Gastroesophageal sphincter (tissue), 3 donors: ENCODE results near the gene EBP.

Experiments
- CTCF ChIP-seq, 4 experiments: fragments of 200-600 bp in 2 of 4; fragments of 450-650 bp in 2 of 4; sonication (generic) in 1 of 4; IDR thresholded peaks; one replicate each; pipeline ENCODE4 v1.5.1; 2017 to 2019; ENCODE audit warnings: antibody characterized with exemption in 4 of 4, mild to moderate bottlenecking in 2 of 4, moderate library complexity in 2 of 4
- EP300 ChIP-seq: sonication (generic); formaldehyde crosslinking; IDR thresholded peaks from one replicate; pipeline ENCODE4 v1.6.1; 2017; ENCODE audit warnings: antibody characterized with exemption, mild to moderate bottlenecking
- POLR2A ChIP-seq, 2 donors: fragments of 450-650 bp; IDR thresholded peaks; one replicate each; pipeline ENCODE4 v1.6.1; 2017; ENCODE audit warnings: antibody characterized with exemption in 2 of 2, mild to moderate bottlenecking in 2 of 2, moderate library complexity in 1 of 2
- POLR2AphosphoS5 ChIP-seq: sonication (generic); formaldehyde crosslinking; IDR thresholded peaks from one replicate; pipeline ENCODE4 v1.6.1; 2017; ENCODE audit warnings: antibody characterized with exemption

GRCh38 chrX:48505481-48505880, 16.1 kb upstream of the EBP start:
- TF ChIP-seq POLR2AphosphoS5 (no peak), CTCF (IDR thresholded peaks at IDR 0.05) (no peak), POLR2A (IDR thresholded peaks at IDR 0.05) (no peak), EP300 (no peak)
